ENCODE data around the gene PAPPA.

The PAPPA gene

GRCh38 chr9:116276196-116276493 is 122.6 kb downstream of the PAPPA start:
- H3K27ac ChIP-seq (ENCODE audit: insufficient read depth in 1 of 2, low read depth in 1 of 2, low read length in 2 of 2, poor library complexity in 1 of 2, severe bottlenecking in 2 of 2): no peak overlapping the region
- H3K36me3 ChIP-seq (ENCODE audit: control insufficient read depth in 4 of 4, insufficient read depth in 4 of 4, low read length in 3 of 4): no peaks in the 10 kb centered on the region
- POLR2A ChIA-PET: no interaction called here
- peaks cover 0 to 22% (median 11%) of the 10 kb centered on the region in 5 experiments for H3K27me3 ChIP-seq (replicated peaks in 2 of 5; ENCODE audit: control insufficient read depth in 4 of 5, insufficient read depth in 5 of 5, low read length in 4 of 5)
- DNase-seq: no peak
- CTCF ChIA-PET: no interaction called here
- no peaks in the 10 kb centered on the region for H3K4me1 ChIP-seq (ENCODE audit: control extremely low read depth in 1 of 4, control insufficient read depth in 4 of 4, insufficient read depth in 4 of 4, low read length in 3 of 4)
- peaks cover 0 to 2% (median 0%) of the 10 kb centered on the region in 5 experiments for H3K9me3 ChIP-seq (ENCODE audit: control extremely low read depth in 1 of 5, control insufficient read depth in 4 of 5, insufficient read depth in 2 of 5, low read depth in 1 of 5, low read length in 4 of 5)
- H3K4me3 ChIP-seq (ENCODE audit: control insufficient read depth in 1 of 7, extremely low read depth in 1 of 7, insufficient read depth in 4 of 7, low read depth in 2 of 7, low read length in 6 of 7): no peak overlapping the region

DNA sequence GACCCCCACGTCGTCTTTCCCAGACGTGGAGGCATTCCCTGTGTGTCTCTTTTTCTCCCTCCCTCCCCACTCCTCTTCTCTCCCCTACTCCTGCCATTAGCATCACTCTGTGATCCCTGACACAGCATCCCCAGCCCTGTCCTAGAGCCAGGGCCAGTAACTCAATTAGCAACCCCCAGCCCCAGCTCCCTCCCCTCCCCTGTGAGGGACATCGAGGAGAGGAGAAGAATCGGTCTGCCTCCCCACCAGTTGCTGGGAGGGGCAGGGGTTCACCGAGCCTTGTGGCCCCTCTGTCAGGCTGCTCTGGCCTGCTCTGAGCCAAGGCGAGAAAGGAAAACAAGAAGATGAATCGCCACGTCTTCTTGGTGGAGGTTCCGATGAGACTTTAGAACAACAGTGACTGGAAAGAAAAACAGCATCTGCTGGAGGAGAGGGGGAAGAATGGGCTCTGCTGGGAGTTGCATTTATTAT is 123.1 kb downstream of the PAPPA start:
- POLR2A ChIA-PET: no interaction called here
- Histone ChIP-seq H3K36me3 (ENCODE audit: control insufficient read depth in 4 of 4, insufficient read depth in 4 of 4, low read length in 3 of 4) (no peaks in the 10 kb centered on the region), H3K27me3 (replicated peaks in 2 of 5; ENCODE audit: control insufficient read depth in 4 of 5, insufficient read depth in 5 of 5, low read length in 4 of 5) (peaks cover 0 to 22% (median 11%) of the 10 kb centered on the region in 5 experiments), H3K4me1 (ENCODE audit: control extremely low read depth in 1 of 4, control insufficient read depth in 4 of 4, insufficient read depth in 4 of 4, low read length in 3 of 4) (no peaks in the 10 kb centered on the region), H3K4me3 (ENCODE audit: control insufficient read depth in 1 of 7, extremely low read depth in 1 of 7, insufficient read depth in 4 of 7, low read depth in 2 of 7, low read length in 6 of 7) (no peak overlapping the region), H3K27ac (ENCODE audit: insufficient read depth in 1 of 2, low read depth in 1 of 2, low read length in 2 of 2, poor library complexity in 1 of 2, severe bottlenecking in 2 of 2) (no peak overlapping the region), H3K9me3 (ENCODE audit: control extremely low read depth in 1 of 5, control insufficient read depth in 4 of 5, insufficient read depth in 2 of 5, low read depth in 1 of 5, low read length in 4 of 5) (peaks cover 0 to 2% (median 0%) of the 10 kb centered on the region in 5 experiments)
- 43% methylated on average over 9 of the region's 10 CpGs for WGBS (ENCODE audit: insufficient coverage)
- DNase-seq: no peak
- CTCF ChIA-PET: no interaction called here

GRCh38 chr9:116278326-116278725 is 124.7 kb downstream of the PAPPA start:
- peaks cover 0 to 21% (median 10%) of the 10 kb centered on the region in 5 experiments for H3K27me3 ChIP-seq (replicated peaks in 2 of 5; ENCODE audit: control insufficient read depth in 4 of 5, insufficient read depth in 5 of 5, low read length in 4 of 5)

GRCh38 chr9:116279230-116279629 is 125.6 kb downstream of the PAPPA start:
- H3K4me3 ChIP-seq (ENCODE audit: control insufficient read depth in 1 of 7, extremely low read depth in 1 of 7, insufficient read depth in 4 of 7, low read depth in 2 of 7, low read length in 6 of 7): no peak overlapping the region
- CTCF ChIA-PET: no interaction called here
- H3K27ac ChIP-seq (ENCODE audit: insufficient read depth in 1 of 2, low read depth in 1 of 2, low read length in 2 of 2, poor library complexity in 1 of 2, severe bottlenecking in 2 of 2): no peak overlapping the region
- no peaks in the 10 kb centered on the region for H3K4me1 ChIP-seq (ENCODE audit: control extremely low read depth in 1 of 4, control insufficient read depth in 4 of 4, insufficient read depth in 4 of 4, low read length in 3 of 4)
- POLR2A ChIA-PET: no interaction called here
- no peaks in the 10 kb centered on the region for H3K9me3 ChIP-seq (ENCODE audit: control extremely low read depth in 1 of 5, control insufficient read depth in 4 of 5, insufficient read depth in 2 of 5, low read depth in 1 of 5, low read length in 4 of 5)
- no peaks in the 10 kb centered on the region for H3K36me3 ChIP-seq (ENCODE audit: control insufficient read depth in 4 of 4, insufficient read depth in 4 of 4, low read length in 3 of 4)
- WGBS (ENCODE audit: insufficient coverage): 36% methylated on average over 11 of the region's 11 CpGs
- DNase-seq: no peak
- H3K27me3 ChIP-seq (replicated peaks in 2 of 5; ENCODE audit: control insufficient read depth in 4 of 5, insufficient read depth in 5 of 5, low read length in 4 of 5): peaks cover 0 to 21% (median 10%) of the 10 kb centered on the region in 5 experiments

More at GRCh38 chr9:116278326-116278725, 124.7 kb downstream of the PAPPA start:
- Histone ChIP-seq H3K4me1 (ENCODE audit: control extremely low read depth in 1 of 4, control insufficient read depth in 4 of 4, insufficient read depth in 4 of 4, low read length in 3 of 4) (no peaks in the 10 kb centered on the region), H3K9me3 (ENCODE audit: control extremely low read depth in 1 of 5, control insufficient read depth in 4 of 5, insufficient read depth in 2 of 5, low read depth in 1 of 5, low read length in 4 of 5) (no peaks in the 10 kb centered on the region), H3K27ac (ENCODE audit: insufficient read depth in 1 of 2, low read depth in 1 of 2, low read length in 2 of 2, poor library complexity in 1 of 2, severe bottlenecking in 2 of 2) (no peak overlapping the region), H3K36me3 (ENCODE audit: control insufficient read depth in 4 of 4, insufficient read depth in 4 of 4, low read length in 3 of 4) (no peaks in the 10 kb centered on the region), H3K4me3 (ENCODE audit: control insufficient read depth in 1 of 7, extremely low read depth in 1 of 7, insufficient read depth in 4 of 7, low read depth in 2 of 7, low read length in 6 of 7) (no peak overlapping the region)
- ChIA-PET POLR2A (no interaction called here), CTCF (interaction anchor here (0.7 kb wide), 1 partner anchor 1251 kb away, joined by 3 read pairs; no protein-coding TSS in a partner anchor)
- DNase-seq: no peak
- WGBS (ENCODE audit: insufficient coverage): no CpG with 5 or more reads among the region's 1 CpG

DNA sequence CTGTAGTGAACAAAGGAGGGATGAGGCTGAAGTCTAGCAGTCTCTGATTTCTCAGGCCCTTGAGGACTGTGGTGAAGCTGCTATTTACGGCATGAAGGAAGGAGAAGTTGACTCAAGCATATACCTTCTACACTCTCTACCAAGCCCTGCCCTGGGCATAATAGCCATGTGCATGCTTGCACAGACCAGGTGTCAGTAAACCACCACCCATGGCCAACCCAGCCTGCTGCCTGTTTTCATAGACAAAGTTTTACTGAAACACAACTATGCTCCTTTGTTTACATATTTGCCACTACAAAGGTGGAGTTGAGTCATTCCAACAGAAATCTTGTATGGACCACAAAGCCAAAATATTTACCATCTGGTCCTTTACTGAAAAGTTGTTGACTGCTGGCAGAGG is 126.9 kb downstream of the PAPPA start:
- no peak overlapping the region for H3K4me3 ChIP-seq (ENCODE audit: control insufficient read depth in 1 of 7, extremely low read depth in 1 of 7, insufficient read depth in 4 of 7, low read depth in 2 of 7, low read length in 6 of 7)
- CTCF ChIA-PET: no interaction called here
- no peaks in the 10 kb centered on the region for H3K36me3 ChIP-seq (ENCODE audit: control insufficient read depth in 4 of 4, insufficient read depth in 4 of 4, low read length in 3 of 4)
- H3K27me3 ChIP-seq (replicated peaks in 2 of 5; ENCODE audit: control insufficient read depth in 4 of 5, insufficient read depth in 5 of 5, low read length in 4 of 5): peaks cover 0 to 20% (median 9%) of the 10 kb centered on the region in 5 experiments
- no peak for DNase-seq
- no peaks in the 10 kb centered on the region for H3K9me3 ChIP-seq (ENCODE audit: control extremely low read depth in 1 of 5, control insufficient read depth in 4 of 5, insufficient read depth in 2 of 5, low read depth in 1 of 5, low read length in 4 of 5)
- H3K27ac ChIP-seq (ENCODE audit: insufficient read depth in 1 of 2, low read depth in 1 of 2, low read length in 2 of 2, poor library complexity in 1 of 2, severe bottlenecking in 2 of 2): no peak overlapping the region
- WGBS (ENCODE audit: insufficient coverage): no CpG with 5 or more reads among the region's 1 CpG
- H3K4me1 ChIP-seq (ENCODE audit: control extremely low read depth in 1 of 4, control insufficient read depth in 4 of 4, insufficient read depth in 4 of 4, low read length in 3 of 4): no peaks in the 10 kb centered on the region
- POLR2A ChIA-PET: no interaction called here

DNA sequence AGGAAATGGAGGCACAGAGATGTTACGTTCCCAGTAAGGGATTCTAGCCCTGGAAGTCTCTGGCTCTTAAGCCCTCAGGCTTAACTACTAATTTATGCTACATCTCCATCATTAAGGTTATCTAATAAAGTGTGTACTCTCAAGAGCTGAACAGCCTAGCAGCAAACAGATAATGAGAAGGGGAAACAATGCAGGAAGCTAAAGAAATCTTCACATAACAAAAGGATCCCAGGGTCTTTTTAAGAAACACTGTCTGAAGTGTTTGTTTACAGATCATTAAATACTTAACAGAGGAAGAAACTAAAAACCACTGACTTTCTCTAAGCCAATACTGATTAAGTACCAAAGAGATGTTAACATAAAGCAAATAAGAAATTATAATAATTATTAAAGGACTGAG is 129.0 kb downstream of the PAPPA start:
- no CpG with 5 or more reads among the region's 1 CpG for WGBS (ENCODE audit: insufficient coverage)
- H3K4me1 ChIP-seq (ENCODE audit: control extremely low read depth in 1 of 4, control insufficient read depth in 4 of 4, insufficient read depth in 4 of 4, low read length in 3 of 4): no peaks in the 10 kb centered on the region
- no peak overlapping the region for H3K27ac ChIP-seq (ENCODE audit: insufficient read depth in 1 of 2, low read depth in 1 of 2, low read length in 2 of 2, poor library complexity in 1 of 2, severe bottlenecking in 2 of 2)
- ChIA-PET POLR2A (no interaction called here), CTCF (no interaction called here)
- H3K4me3 ChIP-seq (ENCODE audit: control insufficient read depth in 1 of 7, extremely low read depth in 1 of 7, insufficient read depth in 4 of 7, low read depth in 2 of 7, low read length in 6 of 7): no peak overlapping the region
- DNase-seq: no peak
- no peaks in the 10 kb centered on the region for H3K9me3 ChIP-seq (ENCODE audit: control extremely low read depth in 1 of 5, control insufficient read depth in 4 of 5, insufficient read depth in 2 of 5, low read depth in 1 of 5, low read length in 4 of 5)
- no peaks in the 10 kb centered on the region for H3K36me3 ChIP-seq (ENCODE audit: control insufficient read depth in 4 of 4, insufficient read depth in 4 of 4, low read length in 3 of 4)
- peaks cover under 1 to 13% (median 12%) of the 10 kb centered on the region in 5 experiments for H3K27me3 ChIP-seq (replicated peaks in 2 of 5; ENCODE audit: control insufficient read depth in 4 of 5, insufficient read depth in 5 of 5, low read length in 4 of 5)

- no peak for DNase-seq
- WGBS (ENCODE audit: insufficient coverage): 89% methylated on average over 3 of the region's 6 CpGs
- H3K36me3 ChIP-seq (ENCODE audit: control insufficient read depth in 4 of 4, insufficient read depth in 4 of 4, low read length in 3 of 4): no peaks in the 10 kb centered on the region
- H3K4me1 ChIP-seq (ENCODE audit: control extremely low read depth in 1 of 4, control insufficient read depth in 4 of 4, insufficient read depth in 4 of 4, low read length in 3 of 4): no peaks in the 10 kb centered on the region
- H3K9me3 ChIP-seq (ENCODE audit: control extremely low read depth in 1 of 5, control insufficient read depth in 4 of 5, insufficient read depth in 2 of 5, low read depth in 1 of 5, low read length in 4 of 5): no peaks in the 10 kb centered on the region
- ChIA-PET POLR2A (interaction anchor here (0.6 kb wide), 1 partner anchor 142 kb away, joined by 3 read pairs; no protein-coding TSS in a partner anchor), CTCF (interaction anchor here (0.6 kb wide), 1 partner anchor 211 kb away, joined by 3 read pairs; no protein-coding TSS in a partner anchor)
- peaks cover 2 to 13% (median 4%) of the 10 kb centered on the region in 5 experiments for H3K27me3 ChIP-seq (replicated peaks in 2 of 5; ENCODE audit: control insufficient read depth in 4 of 5, insufficient read depth in 5 of 5, low read length in 4 of 5)
- H3K27ac ChIP-seq (ENCODE audit: insufficient read depth in 1 of 2, low read depth in 1 of 2, low read length in 2 of 2, poor library complexity in 1 of 2, severe bottlenecking in 2 of 2): no peak overlapping the region
- no peak overlapping the region for H3K4me3 ChIP-seq (ENCODE audit: control insufficient read depth in 1 of 7, extremely low read depth in 1 of 7, insufficient read depth in 4 of 7, low read depth in 2 of 7, low read length in 6 of 7)
These were observed 130.9 kb downstream of the PAPPA start for GRCh38 chr9:116284518-116284917.
